NOMO-1 treated with dmso at 0.1 percent for 144 hours (cell line): ENCODE measurements around the gene NUP214.
A peak's percentile ranks its signal among the peaks of the same experiment; 100 is the strongest.
"Not testable (repeated sequence)": the region's sequence is repeated elsewhere in the genome, so short reads cannot be mapped to it uniquely, and the experiment has no call there.

Experiments
- DNase-seq: peaks from one replicate; lab custom pipeline; 2025; ENCODE audit not compliant: unreplicated experiment; lab: John Stamatoyannopoulos, UW

NUP214 gene

DNA sequence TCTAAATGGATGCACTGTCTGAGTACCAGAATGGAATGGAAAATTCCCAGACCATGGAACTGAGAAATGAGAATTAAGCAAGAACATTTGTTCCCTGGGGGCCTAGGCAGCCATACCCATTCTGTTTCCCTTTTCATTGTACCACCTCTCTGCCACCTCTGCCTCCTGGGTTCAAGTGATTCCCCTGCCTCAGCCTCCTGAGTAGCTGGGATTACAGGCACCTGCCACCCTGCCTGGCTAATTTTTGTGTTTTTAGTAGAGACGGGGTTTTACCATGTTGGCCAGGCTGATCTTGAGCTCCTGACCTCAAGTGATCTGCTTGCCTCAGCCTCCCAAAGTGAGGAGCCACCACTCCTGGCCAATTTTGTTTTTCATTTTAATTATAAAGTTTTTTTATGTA lies 33.3 kb downstream of the NUP214 start:
- not testable (repeated sequence) for DNase-seq

DNA sequence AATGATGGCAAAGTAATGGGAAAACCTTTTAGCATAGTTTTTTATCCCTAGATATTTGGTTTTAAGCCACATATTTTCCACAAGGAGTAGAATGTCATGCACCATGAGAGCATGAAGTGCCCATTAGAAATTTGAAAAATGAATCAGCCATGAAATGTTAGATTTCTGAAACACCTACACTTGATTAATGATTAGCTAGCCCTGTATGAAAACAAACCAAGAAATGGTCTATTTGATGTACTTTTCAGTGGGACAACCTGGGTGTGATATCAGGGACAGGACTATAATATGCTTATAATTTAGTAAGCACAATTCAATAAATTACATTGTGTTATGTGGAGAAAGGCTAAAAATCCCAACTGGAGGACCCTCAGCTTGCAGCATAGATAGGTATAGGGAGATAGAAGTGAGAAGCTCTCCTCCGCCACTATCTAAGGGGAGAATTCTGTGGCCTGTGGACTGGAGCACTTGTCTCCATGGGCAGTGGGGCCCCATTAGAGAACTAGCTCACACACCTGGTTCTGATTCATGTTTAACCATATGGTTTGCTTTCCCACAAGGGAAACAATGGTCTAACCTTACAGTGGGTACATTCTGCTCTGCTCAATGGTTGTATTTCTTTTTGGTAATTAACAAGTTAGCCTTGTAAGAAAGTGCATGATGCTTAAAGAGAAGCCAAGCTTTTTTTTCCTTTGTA lies 35.2 kb downstream of the NUP214 start:
- no peak for DNase-seq

DNA sequence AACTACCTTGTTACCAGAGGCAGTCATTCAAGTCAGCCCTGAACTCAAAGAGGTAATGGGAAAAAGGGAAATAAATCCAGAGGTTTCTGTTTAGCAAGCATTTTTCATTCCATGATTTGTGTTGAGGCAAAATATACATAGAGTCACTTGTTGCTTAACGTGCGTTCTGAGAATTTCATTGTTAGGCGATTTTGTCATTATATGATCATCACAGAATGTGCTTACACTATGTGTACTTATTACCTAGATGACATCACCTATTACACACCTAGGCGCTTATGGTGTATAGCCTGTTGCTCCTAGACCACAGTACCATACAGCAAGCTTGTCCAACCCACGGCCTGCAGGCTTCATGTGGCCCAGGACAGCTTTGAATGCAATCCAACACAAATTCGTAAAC lies 36.2 kb downstream of the NUP214 start:
- DNase-seq, result no peak

DNA sequence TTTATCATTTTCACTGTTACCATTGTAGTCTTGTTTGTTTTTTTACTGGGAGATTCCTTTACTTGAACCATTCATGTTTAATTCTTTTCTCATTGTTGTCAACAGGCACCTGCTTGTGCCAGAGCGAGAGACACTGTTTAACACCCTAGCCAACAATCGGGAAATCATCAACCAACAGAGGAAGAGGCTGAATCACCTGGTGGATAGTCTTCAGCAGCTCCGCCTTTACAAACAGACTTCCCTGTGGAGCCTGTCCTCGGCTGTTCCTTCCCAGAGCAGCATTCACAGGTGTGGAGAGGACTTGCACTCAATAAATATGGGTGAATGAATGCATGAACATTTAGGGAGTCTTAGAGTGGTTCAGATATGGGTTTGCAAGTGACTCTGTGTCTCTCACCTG lies 37.5 kb downstream of the NUP214 start:
- DNase-seq, result no peak

DNA sequence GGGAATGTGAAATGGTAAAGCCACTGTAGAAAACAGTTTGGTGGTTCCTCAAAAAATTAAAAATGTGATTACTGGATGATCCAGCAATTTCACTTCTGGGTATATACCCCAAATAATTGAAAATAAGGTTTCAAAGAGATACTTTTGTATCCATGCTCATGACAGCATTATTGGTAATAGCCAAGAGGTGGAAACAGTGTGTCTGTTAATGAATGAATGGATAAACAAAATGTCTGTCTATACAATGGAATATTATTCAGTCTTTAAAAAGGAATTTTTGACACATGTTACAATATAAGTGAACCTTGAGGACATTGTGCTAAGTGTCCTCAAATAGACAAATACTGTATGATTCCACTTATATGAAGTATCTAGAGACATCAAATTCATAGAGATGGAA lies 40.1 kb downstream of the NUP214 start:
- no peak for DNase-seq

DNA sequence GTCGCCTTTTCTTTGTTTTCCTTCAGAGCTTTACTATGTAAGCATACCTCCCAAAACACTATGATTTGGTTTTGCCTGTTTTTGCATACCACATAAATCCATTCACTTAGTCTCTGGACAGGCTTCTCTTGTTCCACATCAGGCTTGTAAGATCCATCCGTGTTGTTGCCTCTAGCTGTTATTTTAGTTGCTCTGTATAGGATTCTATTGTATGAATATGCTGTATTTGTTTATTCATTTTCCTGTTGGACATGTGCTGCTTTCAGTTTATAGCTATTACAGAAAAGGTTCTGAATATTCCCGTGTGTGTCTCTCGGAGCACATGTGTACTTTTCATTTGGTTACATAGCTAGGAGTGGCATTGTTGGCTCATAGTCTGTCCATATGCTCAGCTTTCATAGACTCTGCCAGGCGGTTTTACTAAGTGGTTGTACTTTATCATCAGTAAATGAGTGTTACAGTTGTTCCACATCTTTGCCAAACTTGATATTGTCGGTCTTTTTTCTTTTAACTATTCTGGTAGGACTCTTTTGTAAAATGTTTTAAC lies 41.8 kb downstream of the NUP214 start:
- no peak for DNase-seq

DNA sequence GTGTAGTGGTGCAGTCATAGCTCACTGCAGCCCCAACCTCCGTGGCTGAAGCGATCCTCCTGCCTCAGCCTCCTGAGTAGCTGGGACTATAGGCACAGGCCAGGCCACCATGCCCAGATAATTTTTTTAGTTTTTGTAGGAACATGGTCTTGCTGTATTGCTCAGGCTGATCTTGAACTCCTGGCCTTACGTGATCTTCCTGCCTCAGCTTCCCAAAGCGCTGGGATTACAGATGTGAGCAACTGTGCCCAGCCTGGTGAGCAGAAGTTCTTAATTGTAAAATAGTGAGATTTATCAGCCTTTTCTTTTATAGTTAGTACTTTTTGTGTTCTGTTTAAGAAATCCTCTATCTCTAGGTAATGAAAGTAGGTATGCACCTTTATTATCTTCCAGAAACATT lies 42.5 kb downstream of the NUP214 start:
- no peak for DNase-seq

DNA sequence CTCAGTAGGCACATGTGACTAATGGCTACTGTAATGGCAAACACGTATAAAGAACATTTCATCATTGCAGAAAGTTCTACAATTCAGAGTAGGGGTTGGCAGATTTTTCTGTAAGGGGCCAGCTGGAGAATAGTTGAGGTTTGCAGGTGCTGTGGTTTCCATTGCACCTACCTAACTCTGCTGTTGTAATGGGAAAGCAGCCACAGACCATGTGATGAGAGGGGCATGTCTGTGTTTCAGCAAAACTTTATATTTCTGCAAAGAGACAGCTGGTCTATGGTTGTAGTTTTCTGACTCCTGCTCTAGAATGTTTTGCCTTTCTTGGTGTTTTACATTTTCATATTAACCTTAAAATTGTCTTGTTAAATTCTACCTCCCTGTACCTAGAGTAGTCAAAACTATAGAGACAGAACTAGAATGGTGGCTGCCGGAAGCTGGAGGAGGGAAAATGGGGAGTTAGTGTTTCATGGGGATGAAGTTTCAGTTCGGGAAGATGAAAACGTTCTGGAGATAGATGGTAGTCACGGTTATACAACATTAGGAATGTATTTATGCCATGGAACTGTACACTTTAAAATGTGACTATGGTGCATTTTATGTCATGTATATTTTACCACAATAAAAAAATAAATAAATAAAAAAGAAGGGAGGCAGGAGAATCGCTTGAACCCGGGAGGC lies 44.3 kb downstream of the NUP214 start:
- no peak for DNase-seq

DNA sequence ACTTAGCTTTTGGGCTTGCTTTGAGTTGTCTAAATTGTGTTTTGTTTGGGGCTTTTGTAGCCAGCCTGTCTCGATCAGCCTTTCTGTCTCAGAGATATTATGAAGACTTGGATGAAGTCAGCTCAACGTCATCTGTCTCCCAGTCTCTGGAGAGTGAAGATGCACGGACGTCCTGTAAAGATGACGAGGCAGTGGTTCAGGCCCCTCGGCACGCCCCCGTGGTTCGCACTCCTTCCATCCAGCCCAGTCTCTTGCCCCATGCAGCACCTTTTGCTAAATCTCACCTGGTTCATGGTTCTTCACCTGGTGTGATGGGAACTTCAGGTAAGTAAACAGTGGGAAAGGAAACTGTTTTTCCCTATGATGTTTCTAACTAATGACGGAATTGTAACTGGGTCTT lies 48.6 kb downstream of the NUP214 start:
- DNase-seq, result no peak

DNA sequence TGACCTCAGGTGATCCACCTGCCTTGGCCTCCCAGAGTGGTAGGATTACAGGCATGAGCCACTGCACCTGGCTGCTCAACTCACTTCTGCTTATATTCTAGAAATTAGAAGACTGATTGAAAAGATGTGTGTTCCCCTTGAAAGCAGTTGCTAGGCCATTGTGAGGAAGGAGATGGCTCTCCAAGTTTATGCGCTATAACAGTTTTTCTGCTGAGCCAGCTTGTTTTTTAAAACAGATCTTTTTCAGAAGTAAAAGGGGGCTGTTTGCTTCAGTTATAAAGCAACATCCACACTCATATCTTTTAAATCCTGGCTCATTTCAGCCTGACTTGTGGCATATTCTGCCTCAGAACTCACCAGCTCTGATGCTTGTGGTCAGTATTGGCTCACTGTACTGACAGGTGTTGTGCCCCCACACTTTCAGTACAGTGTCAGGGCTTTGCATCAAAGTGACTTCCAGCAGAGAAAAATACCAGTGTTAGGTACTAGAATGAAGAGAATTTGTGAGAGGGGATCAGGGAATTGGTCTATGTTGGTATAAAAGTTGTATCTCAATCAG lies 49.4 kb downstream of the NUP214 start:
- no peak for DNase-seq

DNA sequence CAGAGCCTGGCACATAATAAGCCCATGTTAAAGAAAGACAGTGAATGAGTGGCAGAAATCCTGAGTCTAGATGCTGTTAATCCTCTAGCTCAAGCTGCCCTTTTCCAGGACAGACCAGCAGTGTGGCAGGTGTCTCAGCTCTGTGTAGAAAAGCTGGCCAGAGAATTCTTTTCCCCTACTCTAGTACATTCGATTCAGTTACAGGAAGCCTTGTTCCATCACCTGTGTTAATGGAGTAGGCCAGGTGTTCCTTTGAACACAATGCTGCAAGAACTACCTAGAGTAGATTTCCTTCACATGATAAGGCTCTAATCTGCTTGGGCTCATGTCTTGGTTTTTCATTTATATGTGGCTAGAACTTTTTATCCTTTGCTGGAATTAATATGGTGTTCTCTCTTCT lies 52.5 kb downstream of the NUP214 start:
- no peak for DNase-seq

DNA sequence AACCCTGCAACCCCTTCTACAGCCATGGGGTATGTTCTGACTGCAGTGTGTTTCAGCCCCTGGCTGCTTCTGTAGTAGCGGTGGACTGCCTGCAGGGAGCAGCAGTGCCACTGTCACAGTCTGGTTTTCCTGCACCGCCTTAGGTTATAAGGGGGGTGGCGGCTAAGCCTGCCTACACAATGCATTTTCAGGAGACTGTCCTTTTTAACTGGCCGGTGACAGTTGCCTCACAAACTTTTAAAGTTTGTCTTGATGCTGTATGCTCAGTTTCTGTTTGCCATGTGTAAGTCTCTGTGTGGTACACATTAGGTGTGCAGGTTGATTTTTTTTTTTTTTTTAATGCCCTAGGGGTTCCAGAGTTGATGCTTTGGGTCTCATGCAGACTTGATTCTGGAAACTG lies 53.0 kb downstream of the NUP214 start:
- DNase-seq, result peak; percentile 29

DNA sequence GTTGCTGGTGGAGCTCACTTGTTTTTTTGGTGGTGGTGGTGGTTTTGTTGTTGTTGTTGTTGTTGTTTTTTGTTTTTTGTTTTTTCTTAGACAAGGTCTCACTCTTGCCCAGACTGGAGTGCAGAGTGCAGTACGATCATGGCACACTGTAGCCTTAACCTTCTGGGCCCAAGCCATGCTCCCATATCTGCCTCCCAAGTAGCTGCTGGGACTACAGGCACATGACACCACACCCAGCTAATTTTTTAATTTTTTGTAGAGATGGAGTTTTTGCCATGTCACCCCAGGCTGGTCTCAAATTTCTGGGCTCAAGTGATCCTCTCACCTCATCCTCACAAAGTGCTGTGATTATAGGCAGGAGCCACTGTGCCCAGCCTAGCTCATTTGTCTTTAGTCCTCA lies 53.5 kb downstream of the NUP214 start:
- no peak for DNase-seq

DNA sequence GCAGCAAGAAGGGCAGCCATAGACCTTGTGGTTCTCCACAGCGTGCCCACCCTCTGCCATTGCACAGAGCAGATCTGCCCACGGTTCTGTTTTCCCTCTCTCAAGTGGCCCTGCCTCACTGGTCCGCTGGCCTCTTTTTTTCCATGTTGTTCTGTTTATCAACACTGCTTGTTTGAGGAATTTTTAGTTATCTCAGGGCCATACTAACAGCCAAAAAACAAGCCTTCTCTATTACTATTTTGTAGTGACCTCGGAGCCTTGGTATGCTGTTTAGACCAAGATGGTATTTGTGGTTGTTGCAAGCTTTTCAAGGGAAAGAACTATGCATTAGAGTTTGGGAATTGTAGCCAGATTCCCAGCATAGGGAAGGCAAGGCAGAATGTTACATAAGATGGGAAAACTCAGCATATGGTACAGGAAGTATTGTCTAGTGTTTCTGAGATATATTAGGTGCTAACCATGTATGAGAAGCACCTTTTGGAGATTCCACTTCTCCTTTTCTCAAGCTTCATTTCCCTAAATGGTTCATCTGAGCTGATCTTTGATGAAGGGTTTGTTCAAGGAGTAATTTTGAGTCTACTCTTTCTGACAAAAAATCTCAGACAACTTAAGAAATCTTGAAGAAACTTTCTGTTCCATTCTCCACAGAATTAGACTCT lies 54.3 kb downstream of the NUP214 start:
- peak; percentile 15 for DNase-seq

DNA sequence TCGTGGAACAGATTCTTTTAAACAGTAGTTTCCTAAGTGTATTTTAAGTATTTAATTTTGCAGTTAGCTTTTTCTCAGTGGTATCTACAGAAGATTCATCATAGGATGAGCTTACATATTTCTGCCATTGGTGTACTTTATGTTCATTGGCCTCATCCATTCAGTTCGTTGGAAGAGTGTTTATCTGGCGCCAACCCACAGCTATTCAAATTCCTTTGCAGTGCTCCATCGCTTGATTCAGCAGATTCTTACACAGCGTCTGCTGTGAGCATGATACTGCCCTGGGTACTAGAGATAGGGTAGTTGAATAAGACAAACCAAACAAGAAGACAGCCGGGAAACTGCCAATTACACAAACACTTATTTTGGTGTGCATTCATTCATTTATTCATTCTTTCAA lies 55.1 kb downstream of the NUP214 start:
- no peak for DNase-seq

DNA sequence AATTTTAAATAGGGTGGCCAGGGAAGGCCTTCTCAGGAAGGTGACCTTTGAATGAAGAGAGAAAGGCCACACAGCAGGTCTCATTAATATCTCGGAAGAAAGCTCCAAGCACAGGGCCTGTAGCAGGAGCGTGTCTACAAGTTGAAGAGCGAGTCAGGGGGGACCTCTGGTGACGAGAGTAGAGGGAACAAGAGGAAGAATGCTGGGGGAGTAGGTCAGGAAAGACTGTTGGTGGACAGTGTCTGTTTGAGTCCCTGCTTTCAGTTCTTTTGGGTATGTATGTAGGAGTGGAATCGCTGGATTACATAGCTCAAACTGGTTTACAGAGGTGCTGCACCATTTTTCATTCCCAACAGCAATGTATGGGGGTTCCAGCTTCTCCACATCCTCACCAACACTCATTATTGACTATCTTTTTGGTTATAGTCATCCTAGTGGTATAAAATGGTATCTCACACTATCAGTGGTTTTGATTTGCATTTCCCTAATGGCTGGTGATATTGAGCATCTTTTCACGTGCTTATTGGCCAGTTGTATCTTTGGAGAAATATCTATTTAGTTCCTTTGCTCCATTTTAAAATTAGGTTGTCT lies 55.8 kb downstream of the NUP214 start:
- DNase-seq, result no peak

DNA sequence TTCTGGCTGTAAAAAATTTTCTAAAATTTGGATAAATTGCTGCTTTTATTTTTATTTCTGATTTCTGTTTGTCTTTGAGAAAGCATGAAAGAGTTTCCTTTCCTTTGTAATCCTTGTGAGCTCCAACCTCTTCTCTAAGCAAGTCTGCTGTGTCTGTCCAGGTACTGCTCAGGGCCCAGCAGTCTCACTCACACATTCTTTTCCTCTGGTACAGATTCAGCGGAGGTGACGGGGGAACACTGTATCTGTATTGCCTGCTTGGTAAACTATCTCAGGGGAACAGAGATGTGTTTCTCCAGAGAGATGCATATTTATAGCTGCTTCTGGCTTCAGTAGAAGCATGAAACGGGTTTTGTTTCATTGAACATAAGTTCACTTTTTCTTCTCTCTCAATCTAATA lies 60.5 kb downstream of the NUP214 start:
- no peak for DNase-seq

DNA sequence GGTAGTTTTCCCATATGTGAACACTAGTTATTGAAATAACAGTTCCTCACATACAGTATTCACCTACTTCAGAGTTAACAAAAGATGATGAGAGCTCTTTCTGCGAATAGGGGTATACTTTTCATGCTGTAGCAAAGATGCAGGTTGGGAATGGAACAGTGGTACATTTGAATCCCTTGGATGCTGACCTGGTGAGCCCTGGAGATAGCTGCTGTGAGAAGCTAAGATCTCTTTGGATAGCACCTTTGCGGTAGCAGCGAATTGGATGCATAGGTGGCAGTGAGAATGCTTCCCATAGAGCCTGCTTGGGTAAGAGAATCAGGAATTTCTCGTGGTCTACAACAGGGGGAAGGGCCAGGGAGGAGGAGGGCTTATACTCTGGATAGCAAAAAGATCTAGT lies 61.2 kb downstream of the NUP214 start:
- DNase-seq, result no peak

DNA sequence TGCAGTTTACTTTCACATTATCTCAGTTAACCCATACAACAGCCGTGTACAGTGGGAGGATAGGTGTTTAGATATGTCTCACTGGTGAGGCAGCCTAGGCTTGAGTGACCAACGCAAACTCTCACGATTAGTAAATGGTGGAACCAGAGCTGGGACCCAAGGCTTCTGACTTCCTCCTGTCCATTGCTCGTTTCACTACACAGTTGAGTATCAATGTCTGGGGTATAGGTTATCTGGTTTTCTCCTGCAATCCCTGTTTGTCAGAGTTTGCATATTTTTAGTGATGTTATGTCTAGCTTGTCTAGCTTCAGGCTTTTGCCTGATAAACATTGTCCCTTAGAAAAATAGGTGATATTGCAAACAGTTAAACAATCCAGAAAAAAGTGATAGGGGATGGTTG lies 62.6 kb downstream of the NUP214 start:
- no peak for DNase-seq

DNA sequence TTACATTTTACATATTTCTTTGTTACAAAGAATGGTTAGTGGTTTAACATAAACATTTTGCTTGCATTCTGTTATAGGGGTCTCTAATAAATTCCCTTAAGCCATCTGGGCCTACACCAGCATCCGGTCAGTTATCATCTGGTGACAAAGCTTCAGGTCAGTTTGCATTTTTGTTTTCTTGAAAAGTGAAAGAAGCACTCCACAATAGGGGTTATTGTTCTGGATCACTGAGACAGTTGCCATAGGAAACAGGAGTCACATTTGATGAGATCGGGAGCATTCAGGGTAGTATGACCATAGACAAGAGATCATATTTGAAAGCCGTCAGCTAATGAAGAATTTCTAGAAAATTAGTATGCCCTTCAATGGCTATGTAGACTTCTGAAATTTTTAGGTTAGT lies 63.6 kb downstream of the NUP214 start:
- no peak for DNase-seq

DNA sequence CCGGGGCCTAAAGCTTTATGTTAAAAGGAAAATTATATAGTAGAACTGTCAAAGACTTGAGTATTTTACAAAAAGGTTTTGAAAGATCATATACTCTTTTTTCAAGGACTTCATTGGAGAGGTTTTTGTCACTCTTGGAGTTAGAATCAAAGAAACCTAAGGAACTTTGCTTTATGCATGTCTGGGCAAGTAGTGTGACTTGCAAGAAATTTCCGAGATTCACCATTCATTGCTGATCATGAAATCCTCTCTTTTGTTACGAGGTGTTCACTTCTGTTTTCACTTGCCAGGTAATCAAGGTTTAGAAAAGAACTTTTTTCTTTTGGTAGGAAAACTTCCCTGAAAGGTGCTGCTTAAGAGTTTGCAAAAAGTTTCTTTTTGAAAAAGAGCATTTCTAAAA lies 64.8 kb downstream of the NUP214 start:
- no peak for DNase-seq
